ENCODE measurements around the gene STUM.

DNA sequence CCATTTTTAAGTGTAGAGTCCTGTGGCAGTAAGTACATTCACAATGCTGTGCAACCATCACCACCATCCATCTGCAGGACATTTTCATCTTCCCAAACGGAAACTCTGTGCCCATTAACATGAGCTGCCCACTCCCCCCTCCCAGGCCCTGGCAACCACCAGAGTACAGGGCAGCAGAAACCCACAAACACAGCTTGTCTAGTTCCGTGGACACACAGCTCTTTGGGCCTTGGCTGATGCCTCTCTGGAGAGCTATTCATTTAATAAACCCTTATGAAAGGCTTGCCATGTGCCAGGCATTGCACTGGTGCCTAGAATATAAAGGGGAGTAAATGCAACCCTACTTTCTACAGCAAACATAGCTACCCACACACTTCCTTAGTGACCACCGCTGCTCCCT is 28.0 kb downstream of the STUM start:
- TF ChIP-seq, protein P1, sequence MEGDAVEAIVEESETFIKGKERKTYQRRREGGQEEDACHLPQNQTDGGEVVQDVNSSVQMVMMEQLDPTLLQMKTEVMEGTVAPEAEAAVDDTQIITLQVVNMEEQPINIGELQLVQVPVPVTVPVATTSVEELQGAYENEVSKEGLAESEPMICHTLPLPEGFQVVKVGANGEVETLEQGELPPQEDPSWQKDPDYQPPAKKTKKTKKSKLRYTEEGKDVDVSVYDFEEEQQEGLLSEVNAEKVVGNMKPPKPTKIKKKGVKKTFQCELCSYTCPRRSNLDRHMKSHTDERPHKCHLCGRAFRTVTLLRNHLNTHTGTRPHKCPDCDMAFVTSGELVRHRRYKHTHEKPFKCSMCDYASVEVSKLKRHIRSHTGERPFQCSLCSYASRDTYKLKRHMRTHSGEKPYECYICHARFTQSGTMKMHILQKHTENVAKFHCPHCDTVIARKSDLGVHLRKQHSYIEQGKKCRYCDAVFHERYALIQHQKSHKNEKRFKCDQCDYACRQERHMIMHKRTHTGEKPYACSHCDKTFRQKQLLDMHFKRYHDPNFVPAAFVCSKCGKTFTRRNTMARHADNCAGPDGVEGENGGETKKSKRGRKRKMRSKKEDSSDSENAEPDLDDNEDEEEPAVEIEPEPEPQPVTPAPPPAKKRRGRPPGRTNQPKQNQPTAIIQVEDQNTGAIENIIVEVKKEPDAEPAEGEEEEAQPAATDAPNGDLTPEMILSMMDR (IDR thresholded peaks at IDR 0.05): no peak
- no peak for TF ChIP-seq POLR2A (IDR thresholded peaks at IDR 0.05)

All from adrenal gland (tissue), 5 donors.